ENCODE measurements around the gene CNTN5.

The CNTN5 gene

DNA sequence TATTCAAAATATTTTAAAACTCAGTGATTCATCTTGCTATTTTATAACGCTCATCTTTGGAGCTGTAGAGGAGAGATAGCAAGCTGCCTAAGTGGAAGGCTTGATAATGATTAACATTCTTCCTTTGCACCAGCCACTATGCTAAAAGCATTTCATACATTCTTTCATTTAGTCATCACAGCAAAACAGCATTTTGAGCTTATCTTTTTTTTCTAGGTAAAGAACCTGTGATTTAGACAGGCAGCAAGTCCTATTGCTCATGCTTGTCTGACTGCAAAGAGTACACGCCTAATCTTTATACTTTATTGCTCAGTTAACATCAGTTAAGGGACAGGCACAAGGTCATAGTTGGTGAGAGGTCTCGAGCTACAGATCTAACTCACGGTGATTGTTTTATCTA, 953.2 kb downstream of the CNTN5 start:
- no peak for DNase-seq

DNA sequence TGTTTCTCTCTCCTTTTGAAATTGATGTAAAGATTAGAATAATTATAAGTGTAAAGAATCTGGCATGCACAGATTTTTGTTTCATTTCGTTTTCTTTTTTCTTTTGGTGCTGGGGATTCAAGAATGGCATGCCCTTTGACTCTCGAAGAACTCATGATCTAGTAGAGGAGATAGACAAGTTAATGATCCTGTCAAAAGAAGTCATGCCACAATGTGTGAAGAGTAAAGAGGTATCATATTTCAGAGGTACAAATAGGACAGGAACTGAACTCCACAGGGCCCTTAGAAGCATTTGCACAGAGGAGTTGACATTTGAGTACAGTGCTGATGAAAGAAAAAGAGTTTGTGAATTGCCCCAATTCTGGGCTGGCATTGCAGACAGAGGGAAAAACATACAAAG, 958.3 kb downstream of the CNTN5 start:
- DNase-seq, result no peak

DNA sequence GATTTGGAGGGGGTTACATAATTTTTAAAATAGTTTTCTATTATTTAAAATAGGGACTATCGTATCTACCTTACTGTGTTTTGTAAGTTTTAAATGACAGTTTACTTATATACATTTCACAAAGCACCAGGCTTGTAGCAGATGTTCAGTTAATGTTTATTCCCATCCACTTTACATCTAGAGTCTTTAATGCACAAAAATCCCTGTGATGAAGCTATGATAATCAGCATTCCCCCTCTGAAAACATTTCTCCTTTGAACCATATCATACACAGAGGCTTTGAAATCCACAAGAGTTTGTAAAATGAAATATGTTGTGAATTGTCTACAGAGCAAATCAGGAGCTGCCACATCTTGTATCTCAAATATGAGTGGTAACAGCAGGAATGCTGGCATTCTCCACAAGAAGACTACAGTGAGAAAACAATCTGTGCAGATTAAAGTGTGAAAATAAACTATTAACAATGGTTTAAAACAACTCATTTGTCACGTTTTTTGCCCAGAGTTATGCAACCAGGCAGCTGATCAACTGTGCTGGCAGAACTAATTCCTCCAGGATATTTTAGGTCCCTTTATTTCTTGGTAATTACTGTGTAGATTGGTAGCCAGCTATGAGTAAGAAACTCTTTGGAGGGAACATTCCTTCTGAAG, 967.2 kb downstream of the CNTN5 start:
- DNase-seq, result no peak

DNA sequence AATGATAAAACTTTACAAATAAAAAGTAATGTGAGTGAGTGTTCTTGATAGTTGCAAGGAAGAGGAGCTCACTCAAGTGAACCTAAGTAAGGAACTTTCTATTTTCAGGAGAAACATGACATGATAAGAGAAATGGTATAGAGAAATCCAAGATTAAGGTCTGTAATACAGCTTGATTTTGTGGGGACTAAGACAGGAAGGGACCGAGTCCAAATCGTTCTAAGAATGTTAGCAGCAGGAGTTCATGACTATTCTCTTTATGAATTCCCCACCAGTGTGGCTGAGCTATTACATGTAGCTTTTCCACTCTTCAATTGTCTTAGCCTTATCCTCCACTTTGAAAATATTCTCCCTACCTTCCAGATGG, 967.7 kb downstream of the CNTN5 start:
- no peak for DNase-seq

DNA sequence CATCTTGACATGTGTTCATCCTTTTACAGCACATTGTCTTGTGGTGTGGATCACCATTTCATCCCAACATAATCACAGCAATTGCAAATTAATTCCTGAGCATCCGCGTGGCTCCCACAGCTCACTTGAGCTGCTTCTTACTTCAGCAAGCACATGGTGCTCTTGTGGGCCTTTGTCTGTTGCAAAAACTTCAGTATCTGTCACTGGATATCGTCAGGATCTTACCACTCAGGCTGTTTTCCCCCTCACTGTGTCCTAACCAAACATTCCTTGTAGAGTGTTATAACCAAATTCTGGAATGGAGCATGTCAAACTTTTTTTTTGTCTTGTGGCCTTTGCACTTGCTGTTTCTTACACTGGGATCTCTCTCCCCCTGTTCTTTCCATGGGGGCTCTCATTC, 983.2 kb downstream of the CNTN5 start:
- no peak for DNase-seq

DNA sequence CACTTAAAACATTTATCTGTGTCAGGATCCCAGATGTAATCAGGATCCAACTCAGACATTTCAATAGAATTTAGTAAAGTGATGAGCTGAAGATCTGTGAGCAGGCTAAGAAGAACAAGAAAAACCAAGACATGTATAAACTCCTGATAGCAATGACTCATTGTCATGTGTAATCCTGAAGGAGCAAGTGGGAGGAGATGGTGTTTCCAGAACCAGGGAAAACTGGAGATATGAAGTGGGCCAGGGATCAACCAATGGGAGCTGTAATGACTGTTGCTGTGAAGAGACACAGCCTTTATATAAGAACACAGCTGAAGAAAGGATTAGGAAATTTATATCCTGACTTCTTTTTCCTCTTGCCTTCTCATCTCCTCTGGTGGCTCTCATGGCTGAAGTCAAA, 983.8 kb downstream of the CNTN5 start:
- no peak for DNase-seq

DNA sequence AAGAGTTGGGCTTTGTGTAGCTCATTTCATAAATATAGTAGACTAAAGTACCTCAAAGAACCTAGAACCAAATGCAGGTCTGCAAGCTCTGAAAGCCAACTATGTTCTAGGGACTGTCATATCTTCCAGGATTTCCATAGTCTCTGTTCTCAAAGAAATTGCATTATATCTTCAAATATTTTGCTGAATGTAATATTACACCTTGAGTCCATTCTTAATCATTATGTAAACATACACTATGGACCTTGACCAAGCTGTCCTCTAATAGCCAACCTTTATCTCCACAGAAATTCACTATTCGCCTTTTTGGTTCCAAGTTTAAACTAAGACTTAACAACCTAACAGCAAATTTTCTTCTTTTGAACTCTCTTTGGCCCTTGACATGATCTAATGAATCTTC, 987.7 kb downstream of the CNTN5 start:
- no peak for DNase-seq

DNA sequence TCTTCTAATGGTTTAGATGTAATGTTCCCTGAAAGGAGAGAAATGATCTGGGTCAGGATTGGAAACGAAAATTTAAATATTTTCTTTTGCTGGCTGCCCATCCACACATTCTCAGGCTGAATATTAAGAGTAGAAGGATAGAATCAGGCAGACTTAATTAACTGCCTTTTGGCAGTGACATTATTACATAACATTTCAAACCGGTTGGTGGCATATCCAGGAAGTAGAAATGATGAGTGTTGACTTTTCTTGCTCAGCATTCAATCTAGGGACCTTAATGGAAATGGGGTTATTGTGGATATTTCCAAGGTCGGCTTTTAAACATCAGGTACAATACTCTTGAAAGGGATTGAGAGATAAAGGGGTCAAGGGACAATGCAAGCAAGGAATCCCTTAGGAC, 989.0 kb downstream of the CNTN5 start:
- DNase-seq, result no peak

DNA sequence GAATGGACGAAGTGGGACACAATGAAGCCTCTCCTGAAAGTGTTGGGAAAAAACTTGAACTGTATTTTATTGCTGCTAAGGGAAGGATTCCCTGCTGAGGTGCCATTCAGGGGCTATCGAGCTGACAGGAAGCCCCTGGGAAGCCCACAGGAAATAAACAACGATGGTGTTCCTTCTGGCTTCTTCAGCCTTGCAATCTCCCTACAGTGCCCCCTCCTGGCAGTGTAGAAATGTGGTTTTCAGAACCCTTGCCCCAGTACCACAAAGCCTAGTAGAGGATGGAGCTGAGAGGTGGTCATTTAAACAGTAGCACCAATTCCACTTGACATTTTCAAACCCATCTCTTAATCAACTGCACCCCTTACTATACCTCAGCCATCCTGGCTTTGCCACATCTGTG, 989.6 kb downstream of the CNTN5 start:
- no peak for DNase-seq

DNA sequence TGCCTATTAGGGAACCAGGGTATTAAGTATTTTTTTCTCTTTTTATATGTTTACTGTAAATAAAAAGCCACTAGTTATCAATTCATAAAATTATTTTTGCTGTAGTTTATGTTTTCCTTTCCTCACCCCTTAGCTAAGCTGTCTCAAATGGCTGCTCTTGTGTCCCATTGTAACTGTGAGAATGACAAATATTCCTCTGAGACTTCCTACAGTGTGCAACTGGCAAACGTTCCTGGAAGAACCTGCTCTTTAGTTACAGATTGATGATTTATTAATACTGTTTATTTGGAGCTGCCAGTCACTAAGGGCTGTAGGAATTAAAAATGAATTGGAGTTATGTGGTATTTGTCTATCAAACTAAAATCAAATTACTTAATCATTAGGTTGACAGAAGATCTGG, 990.9 kb downstream of the CNTN5 start:
- DNase-seq, result no peak

DNA sequence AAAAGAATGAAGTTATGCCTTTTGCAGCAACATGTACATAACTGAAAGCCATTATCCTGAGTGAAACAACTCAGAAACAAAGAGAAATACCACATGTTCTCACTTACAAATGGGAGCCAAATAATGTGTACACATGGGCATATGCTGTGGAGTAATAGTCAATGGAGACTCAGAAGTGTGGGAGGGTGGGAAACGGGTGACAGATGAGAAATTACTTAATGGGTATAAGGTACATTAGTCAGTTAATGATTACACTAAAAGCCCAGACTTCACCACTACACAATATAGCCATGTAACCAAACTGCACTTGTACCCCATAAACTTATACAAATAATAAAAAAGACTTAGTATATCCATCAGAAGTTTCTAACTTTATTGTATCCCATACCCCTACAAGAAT, 992.3 kb downstream of the CNTN5 start:
- no peak for DNase-seq

DNA sequence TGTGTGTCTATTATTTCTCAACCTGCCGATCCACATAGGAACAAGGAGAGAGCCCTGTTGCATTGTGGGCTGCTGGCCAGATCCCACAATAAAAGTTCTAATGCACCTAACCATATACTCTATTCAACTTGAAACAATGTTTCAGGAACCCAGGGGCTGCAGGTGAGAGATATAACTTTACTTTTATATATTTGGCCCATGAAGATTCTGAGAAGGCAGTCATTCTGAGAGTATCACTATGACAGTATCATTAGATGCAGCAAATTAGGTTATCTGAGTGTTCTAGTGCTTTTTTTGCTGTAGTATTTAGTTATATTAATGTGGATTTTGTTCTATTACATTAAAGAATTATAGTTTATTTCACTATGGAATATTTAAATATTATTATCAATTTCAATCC, 1011.2 kb downstream of the CNTN5 start:
- DNase-seq, result no peak

DNA sequence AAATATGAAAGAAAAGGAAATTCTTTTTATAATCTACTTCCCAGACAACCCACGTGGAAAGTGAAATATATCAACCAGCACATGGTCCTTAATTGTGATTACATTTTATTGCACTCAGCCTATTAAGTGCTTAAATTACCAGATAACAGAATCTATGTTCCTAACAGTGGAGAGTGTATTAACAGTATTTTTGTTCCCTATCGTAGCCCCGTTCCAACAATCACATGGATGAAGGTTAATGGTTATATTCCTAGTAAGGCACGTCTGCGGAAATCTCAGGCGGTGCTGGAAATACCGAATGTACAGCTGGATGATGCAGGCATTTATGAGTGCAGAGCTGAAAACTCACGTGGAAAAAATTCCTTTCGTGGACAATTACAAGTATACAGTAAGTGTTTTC, 1040.3 kb downstream of the CNTN5 start:
- no peak for DNase-seq

DNA sequence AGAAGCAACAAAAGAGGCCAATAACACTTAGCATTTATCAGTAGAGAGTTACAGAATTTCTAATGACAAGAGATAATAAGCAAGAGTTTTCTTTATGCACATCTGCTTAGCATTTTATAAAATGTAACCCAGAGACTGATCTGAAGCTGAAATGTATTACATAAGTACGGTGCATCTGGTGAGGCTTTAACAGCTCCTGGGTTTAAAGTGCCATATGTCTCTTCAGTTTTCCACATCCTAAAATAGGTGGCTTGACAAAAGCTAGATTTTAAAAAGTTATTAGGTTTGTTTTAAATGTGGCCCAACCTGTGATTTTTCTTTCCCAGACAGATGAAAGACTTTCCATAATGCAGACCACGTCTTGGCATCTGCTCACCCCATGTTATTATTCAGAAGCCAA, 1045.7 kb downstream of the CNTN5 start:
- DNase-seq, result no peak

DNA sequence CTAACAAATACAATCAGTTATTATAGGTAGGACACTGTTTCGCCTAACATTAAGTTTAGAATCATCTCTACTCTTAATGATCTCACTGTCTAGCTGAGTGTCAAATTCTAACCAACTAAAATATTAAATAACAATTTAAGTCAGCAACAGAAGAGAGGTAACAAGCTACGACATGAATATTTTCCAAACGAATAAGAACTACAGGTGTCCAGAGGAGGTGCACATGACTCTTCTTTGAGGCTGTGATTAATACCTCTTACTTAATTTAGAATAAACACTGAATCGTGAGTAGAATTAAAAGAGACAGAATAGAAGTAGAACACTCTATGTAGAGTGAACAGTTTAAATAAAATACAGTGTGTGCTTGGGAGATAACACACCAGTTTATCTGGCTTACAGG, 1047.4 kb downstream of the CNTN5 start:
- DNase-seq, result no peak

DNA sequence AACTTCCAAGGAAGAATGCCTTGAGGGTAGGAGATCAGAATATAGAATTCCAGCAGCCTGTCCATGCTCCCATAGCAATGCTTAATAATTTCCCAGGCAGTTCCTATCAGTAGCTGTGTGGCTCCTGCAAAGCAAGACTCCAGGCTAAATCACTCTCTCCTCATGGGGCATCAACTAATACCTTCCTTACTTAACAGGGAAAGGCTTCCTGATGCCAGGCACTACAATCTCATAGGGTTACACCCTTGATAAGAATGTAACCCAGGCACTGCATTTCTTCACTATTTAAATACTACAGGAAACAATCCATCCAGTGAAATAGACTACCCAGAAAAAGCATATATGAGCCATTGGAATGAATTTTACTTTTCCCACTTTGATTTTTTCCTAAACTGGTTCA, 1051.4 kb downstream of the CNTN5 start:
- DNase-seq, result no peak

DNA sequence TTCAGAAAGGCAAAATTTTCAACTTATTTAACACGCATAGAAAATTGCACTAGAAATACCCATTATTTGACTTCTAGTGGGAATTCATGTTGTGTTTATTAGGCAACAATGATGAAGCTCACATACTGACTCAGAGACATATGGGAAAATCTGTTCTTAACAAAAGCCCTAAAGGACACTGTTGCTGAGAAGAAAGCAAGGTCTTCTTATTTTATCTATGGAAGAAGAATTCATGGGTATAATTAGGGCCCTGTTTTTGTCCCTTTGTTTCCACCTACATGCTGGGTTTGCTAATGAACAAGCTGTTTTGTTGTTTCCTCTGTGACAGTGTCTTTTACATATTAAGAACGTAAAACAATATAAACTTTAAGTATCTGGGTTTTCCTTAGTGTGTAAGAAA, 1059.6 kb downstream of the CNTN5 start:
- no peak for DNase-seq

DNA sequence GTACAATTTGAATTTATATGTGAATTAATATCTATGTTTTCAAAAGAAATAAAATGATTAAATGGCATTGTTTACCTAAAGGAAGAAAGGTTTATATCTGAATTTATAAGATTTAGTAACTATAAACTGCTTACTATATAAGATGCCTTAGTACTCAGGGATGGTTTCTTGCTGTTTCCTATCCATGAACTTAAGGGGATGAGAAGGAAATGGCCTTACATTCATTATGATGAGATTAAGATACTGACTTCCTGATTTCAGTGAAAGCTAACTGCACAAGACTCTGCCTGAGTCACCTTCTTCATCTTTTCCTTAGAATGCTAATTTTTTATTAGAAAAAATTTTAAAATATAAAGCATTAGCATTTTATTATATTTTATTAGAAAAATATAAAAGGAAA, 1060.1 kb downstream of the CNTN5 start:
- no peak for DNase-seq

DNA sequence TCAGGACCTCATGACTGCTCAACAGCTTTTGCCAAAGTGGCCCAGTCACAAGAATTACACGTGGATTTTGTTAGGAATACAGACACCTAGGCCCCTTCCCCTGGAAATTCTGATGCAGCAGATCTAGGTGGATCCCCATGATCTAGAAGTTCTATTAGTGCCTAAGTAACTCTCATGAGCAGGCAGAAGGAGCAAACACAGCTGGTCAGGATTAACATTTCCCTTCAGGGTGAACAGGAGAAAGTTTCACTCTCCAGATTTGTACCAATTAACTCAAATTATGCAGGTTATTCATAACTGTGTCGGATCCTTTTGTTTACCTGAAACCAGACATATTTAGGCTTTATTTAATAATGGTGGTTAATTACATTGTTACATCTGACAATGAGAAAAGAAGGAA, 1072.9 kb downstream of the CNTN5 start:
- DNase-seq, result no peak

DNA sequence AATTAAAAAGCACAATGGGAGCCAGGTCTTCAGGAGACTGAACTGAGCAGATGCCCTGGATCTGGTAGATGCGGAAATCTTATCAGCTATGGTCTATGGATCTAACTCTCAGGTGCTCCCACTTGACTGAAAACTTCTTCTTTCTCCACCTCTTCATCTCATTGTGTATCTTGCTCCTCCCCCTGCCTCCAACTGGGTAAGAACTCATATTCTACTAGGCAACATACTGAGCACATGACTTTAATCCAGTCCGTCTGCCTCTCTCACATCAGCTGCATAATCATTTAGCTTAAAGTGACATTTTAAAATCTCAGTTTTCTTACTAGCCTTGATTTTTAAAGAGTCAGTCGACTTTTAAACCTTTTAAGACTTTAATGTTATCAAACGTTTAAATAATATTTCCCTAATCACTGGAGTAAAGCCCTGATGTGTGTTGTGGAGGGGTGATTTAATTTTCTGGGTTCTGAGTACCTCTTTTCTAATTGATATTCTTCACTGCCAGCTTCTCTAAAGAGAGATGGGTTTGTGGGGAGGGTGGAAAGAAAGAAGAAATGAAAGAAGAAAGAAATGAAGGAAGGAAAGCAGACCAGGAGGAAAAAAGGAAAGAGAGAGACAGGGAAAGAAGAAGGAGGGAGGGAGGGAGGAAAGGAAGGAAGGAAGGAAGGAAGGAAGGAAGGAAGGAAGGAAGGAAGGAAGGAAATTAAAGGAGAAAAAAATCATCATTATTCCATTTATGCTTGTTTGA, 1073.5 kb downstream of the CNTN5 start:
- no peak for DNase-seq

DNA sequence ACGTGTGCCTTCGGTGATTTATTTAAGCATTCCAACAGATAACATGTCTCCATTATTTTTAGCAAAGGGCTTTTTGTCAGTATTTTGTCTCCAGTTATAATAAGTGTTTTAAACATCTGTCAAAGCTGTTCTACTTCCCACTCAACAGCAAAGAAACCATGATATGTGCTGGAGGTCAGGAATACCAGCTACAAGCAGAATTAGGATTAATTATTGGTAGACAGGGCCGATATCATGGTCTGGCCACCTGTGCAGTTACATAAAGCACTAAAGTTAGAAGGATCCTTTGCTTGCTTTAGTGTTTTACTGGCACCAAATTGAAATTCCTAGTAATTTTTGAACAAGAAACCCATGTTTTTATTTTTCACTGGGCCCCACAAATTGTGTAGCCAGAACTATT, 1075.1 kb downstream of the CNTN5 start:
- DNase-seq, result no peak

DNA sequence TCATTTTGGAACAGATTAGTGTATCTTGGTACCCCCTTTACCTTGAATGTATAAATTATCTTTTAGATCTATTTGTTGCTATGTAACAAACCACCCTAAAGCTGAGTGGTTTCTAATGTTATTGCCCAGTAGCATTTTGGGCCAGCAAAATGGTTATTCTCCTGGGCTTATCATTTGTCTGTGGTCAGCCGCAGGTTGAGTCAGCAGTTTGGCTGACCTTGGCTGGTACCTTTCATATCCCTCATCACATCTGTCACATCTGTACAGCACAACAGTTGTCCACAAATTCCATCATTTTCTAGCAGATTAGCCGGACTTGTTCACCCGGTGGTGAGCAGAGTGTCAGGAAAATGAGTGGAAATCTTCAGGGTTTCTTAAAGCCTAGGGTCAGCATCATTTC, 1077.8 kb downstream of the CNTN5 start:
- no peak for DNase-seq

DNA sequence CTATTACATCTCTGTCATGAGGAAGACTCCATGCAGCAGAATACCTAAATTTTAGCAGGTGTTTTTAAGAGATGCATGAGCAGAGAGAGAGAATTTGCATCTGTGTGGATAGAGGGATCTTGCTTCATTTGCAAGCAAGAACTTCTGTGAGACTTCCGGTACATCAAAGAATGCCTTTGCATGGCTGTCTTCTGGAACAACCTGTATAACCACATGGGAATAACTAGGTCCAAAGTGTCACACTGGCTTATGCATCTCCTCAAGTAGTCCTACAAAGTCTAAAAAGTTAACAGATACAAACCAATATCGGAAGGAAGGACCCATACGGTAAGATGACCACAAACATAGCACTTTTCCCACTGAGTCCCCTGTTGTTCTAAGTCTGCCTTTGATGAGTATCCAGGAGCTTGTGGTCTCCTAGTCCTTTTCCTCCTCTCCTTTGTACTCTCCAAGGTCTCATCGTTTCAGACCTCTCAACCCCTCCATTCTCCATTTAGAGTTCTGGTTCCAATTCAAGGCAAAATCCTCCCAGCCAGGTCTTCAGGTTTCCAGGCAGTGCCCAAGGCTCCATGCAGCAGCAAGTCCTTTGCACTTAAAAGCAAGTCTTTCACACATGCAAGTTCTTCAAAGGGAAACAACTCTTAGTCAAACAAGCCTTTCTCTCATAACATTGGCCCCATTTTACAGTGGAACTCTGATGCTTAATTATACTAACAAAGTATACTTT, 1084.7 kb downstream of the CNTN5 start:
- DNase-seq, result no peak

DNA sequence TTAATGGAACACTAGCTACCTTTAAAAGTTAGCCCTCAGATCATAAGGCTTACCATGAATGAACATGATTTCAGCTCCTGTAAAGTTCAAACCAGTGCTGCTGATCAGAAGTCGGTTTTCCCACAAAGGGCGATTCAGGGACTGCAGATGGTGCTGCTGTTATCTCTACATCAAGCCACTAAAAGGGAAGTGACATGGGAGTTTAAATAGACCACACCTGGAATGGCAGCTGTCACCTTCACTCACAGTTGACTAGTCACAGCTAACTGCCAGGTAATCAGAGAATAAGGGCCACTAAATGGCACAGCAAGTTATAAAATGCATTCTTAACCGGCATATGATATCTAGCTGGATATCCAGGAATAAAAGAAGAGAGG, 1085.2 kb downstream of the CNTN5 start:
- no peak for DNase-seq

DNA sequence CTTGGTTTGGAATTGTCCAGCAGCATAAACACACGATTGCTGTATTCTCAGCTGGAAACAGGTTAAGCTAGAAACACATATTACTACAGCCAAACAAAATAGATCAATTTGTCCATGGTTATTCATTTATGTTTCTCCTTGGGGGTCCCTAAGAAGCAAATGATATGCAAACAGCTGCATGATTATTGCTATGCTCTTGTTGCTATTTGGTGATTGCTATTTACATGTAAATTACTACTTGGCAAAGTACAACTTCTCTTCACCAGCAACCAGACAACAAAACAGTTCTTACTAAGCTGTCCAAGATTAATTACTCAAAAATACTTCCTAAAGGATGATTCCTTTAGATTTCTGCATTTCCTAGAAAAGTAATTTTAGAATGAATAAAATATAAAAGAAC, 1098.4 kb downstream of the CNTN5 start:
- DNase-seq, result no peak
